CD14-positive monocyte (primary cell): ENCODE data around the gene OIT3. TPM values are rescaled to one million over a fixed set of nuclear protein-coding genes. Genes with fewer than 3 reads are reported as not detected.

Source experiments
- DNase-seq, 3 donors: peaks; one replicate each; pipeline ENCODE4 v3.0.0-alpha.2; 2011 to 2022
- H2AFZ ChIP-seq: 2 replicates; pipeline ENCODE4 v1.6.0; 2012; ENCODE audit warnings: mild to moderate bottlenecking, low read depth, low read length, inconsistent platforms; ENCODE audit not compliant: insufficient read depth, poor library complexity, severe bottlenecking
- H3K27ac ChIP-seq, 2 donors: 1 replicate in 1 of 2; 2 replicates in 1 of 2; pipeline ENCODE4 v1.5.1; 2012 to 2013; ENCODE audit warnings: low read length in 2 of 2, control low read depth in 1 of 2, inconsistent platforms in 1 of 2, low read depth in 1 of 2, mild to moderate bottlenecking in 1 of 2
- H3K27me3 ChIP-seq, 2 donors: one replicate each; pipeline versions ENCODE4 v1.6.0 to v1.6.1; 2011 to 2013; ENCODE audit warnings: low read length in 2 of 2; ENCODE audit not compliant: control insufficient read depth in 2 of 2, insufficient read depth in 2 of 2
- H3K36me3 ChIP-seq, 2 donors: replicated peaks in 1 of 2; 1 replicate in 1 of 2; 2 replicates in 1 of 2; pipeline versions ENCODE4 v1.5.1 to v1.6.1; 2012 to 2013; ENCODE audit warnings: low read length in 2 of 2, control low read depth in 1 of 2, inconsistent platforms in 1 of 2, mild to moderate bottlenecking in 1 of 2; ENCODE audit not compliant: insufficient read depth in 2 of 2, control insufficient read depth in 1 of 2
- H3K4me1 ChIP-seq, 2 donors: 1 replicate in 1 of 2; 2 replicates in 1 of 2; pipeline versions ENCODE4 v1.5.1 to v1.6.1; 2012 to 2013; ENCODE audit warnings: low read length in 2 of 2, control low read depth in 1 of 2, inconsistent platforms in 1 of 2, mild to moderate bottlenecking in 1 of 2, moderate library complexity in 1 of 2; ENCODE audit not compliant: insufficient read depth in 2 of 2, control insufficient read depth in 1 of 2
- H3K4me2 ChIP-seq: replicated peaks from 2 replicates; pipeline ENCODE3; 2012; ENCODE audit warnings: low read length, moderate library complexity, mild to moderate bottlenecking; ENCODE audit not compliant: poor library complexity, severe bottlenecking; ENCODE audit errors: extremely low read depth
- H3K4me3 ChIP-seq, 3 experiments: fragments of 200-600 bp in 1 of 3; sonication (generic) in 1 of 3; replicated peaks in 1 of 3; 1 replicate in 2 of 3; 2 replicates in 1 of 3; pipeline ENCODE4 v1.5.1; 2011 to 2013; ENCODE audit warnings: low read length in 3 of 3, mild to moderate bottlenecking in 3 of 3, control low read depth in 2 of 3, low read depth in 2 of 3, inconsistent platforms in 1 of 3, moderate library complexity in 1 of 3
- H3K79me2 ChIP-seq: 2 replicates; pipeline ENCODE4 v1.6.0; 2012; ENCODE audit warnings: mild to moderate bottlenecking, control low read depth, inconsistent platforms, low read length, moderate library complexity; ENCODE audit not compliant: insufficient read depth
- H3K9ac ChIP-seq: 2 replicates; pipeline ENCODE4 v1.6.0; 2017; ENCODE audit warnings: low read length, mild to moderate bottlenecking; ENCODE audit not compliant: insufficient read depth, poor library complexity, severe bottlenecking
- H3K9me3 ChIP-seq, 2 donors: replicated peaks in 1 of 2; 1 replicate in 1 of 2; 2 replicates in 1 of 2; pipeline versions ENCODE4 v1.5.1 to v1.6.1; 2012 to 2013; ENCODE audit warnings: low read length in 2 of 2, control low read depth in 1 of 2; ENCODE audit not compliant: control insufficient read depth in 1 of 2, insufficient read depth in 1 of 2
- H4K20me1 ChIP-seq: 2 replicates; pipeline ENCODE4 v1.6.0; 2012; ENCODE audit warnings: mild to moderate bottlenecking, low read length, control low read depth, moderate library complexity; ENCODE audit not compliant: insufficient read depth
- H3K27ac Mint-ChIP-seq, 7 donors: one replicate each; pipeline ENCODE4 v1.8.0; 2020; ENCODE audit warnings: mild to moderate bottlenecking in 7 of 7, mixed read lengths in 7 of 7, moderate library complexity in 6 of 7, inconsistent platforms in 2 of 7
- H3K27me3 Mint-ChIP-seq, 3 donors: one replicate each; pipeline ENCODE4 v1.8.0; 2021 to 2022; ENCODE audit warnings: low read depth in 3 of 3, mild to moderate bottlenecking in 3 of 3, mixed read lengths in 3 of 3, moderate library complexity in 3 of 3, inconsistent platforms in 1 of 3
- H3K36me3 Mint-ChIP-seq, 2 donors: one replicate each; pipeline ENCODE4 v1.8.0; 2020; ENCODE audit warnings: mixed read lengths in 2 of 2, inconsistent platforms in 1 of 2, mild to moderate bottlenecking in 1 of 2
- H3K4me1 Mint-ChIP-seq: one replicate; pipeline ENCODE4 v1.8.0; 2020; ENCODE audit warnings: mild to moderate bottlenecking, mixed read lengths
- H3K4me3 Mint-ChIP-seq, 2 donors: one replicate each; pipeline ENCODE4 v1.8.0; 2020; ENCODE audit warnings: mild to moderate bottlenecking in 2 of 2, mixed read lengths in 2 of 2, moderate library complexity in 1 of 2
- H3K9me3 Mint-ChIP-seq, 7 donors: one replicate each; pipeline ENCODE4 v1.8.0; 2020 to 2022; ENCODE audit warnings: mixed read lengths in 7 of 7, mild to moderate bottlenecking in 6 of 7, moderate library complexity in 6 of 7, inconsistent platforms in 2 of 7
- CTCF ChIP-seq: fragments of 200-600 bp; IDR thresholded peaks from one replicate; pipeline ENCODE4 v1.8.0; 2022; ENCODE audit warnings: antibody characterized with exemption, mild to moderate bottlenecking
- WGBS: methylation state at CpG from one replicate; pipeline ENCODE4 v1.1.5; 2013; ENCODE audit warnings: missing lambda C conversion rate; ENCODE audit not compliant: insufficient coverage; 5-methylcytosine and 5-hydroxymethylcytosine counted together
- intact Hi-C, 2 donors: fragments of 100-400 bp; cut with micrococcal nuclease; formaldehyde crosslinking; loops; one replicate each; pipeline versions ENCODE4 v1.15.0 to v1.15.1; 2023
- polyA plus RNA-seq, 3 donors: library from polyadenylated mRNA; depleted of rRNA in 1 of 3; unstranded in 2 of 3; stranded (reverse) in 1 of 3; fragments of 300-500 nt in 2 of 3; fragments of >200 nt in 1 of 3; fragmentation: Illumina TruSeq in 2 of 3; gene quantifications; 1 replicate in 2 of 3; 2 replicates in 1 of 3; pipeline ENCODE4 v1.2.3, GENCODE V29; 2012 to 2021

The OIT3 gene
- polyA plus RNA-seq, 3 donors: 0.08 TPM; not detected in 2

GRCh38 chr10:72895236-72895850 lies 1.8 kb downstream of the OIT3 start:
- no peaks in the 10 kb centered on the region for H3K4me1 ChIP-seq
- H3K27ac ChIP-seq: no peak overlapping the region
- no peak overlapping the region for H2AFZ ChIP-seq
- no peak overlapping the region for H3K4me3 ChIP-seq
- no peak for TF ChIP-seq CTCF
- H3K27me3 Mint-ChIP-seq: peaks cover 0 to 4% (median 3%) of the 10 kb centered on the region in 3 donors
- DNase-seq: no peak
- no peaks in the 10 kb centered on the region for H3K27me3 ChIP-seq
- H3K4me3 Mint-ChIP-seq: no peak overlapping the region
- H3K79me2 ChIP-seq: no peaks in the 10 kb centered on the region
- H3K27ac Mint-ChIP-seq: no peak overlapping the region
- intact Hi-C loops: no loop called here
- peaks cover 0 to 4% (median 0%) of the 10 kb centered on the region in 7 donors for H3K9me3 Mint-ChIP-seq
- no peak overlapping the region for H3K9ac ChIP-seq
- H3K4me2 ChIP-seq: no peak overlapping the region
- no peaks in the 10 kb centered on the region for H3K36me3 ChIP-seq
- H3K36me3 Mint-ChIP-seq: no peaks in the 10 kb centered on the region
- H4K20me1 ChIP-seq: no peaks in the 10 kb centered on the region
- WGBS: 86% methylated on average over 9 of the region's 11 CpGs
- no peaks in the 10 kb centered on the region for H3K9me3 ChIP-seq
- H3K4me1 Mint-ChIP-seq: no peaks in the 10 kb centered on the region

- no peak for DNase-seq
- peaks cover 0 to 2% (median 0%) of the 10 kb centered on the region in 3 donors for H3K27me3 Mint-ChIP-seq
- WGBS: 90% methylated on average over 6 of the region's 10 CpGs
- no peak for TF ChIP-seq CTCF
- H3K27ac ChIP-seq: no peak overlapping the region
- H3K36me3 ChIP-seq: no peaks in the 10 kb centered on the region
- H3K9me3 Mint-ChIP-seq: peaks cover 0 to 4% (median 0%) of the 10 kb centered on the region in 7 donors
- no peak overlapping the region for H2AFZ ChIP-seq
- H4K20me1 ChIP-seq: no peaks in the 10 kb centered on the region
- intact Hi-C loops: no loop called here
- H3K9me3 ChIP-seq: no peaks in the 10 kb centered on the region
- H3K4me2 ChIP-seq: no peak overlapping the region
- no peak overlapping the region for H3K27ac Mint-ChIP-seq
- H3K36me3 Mint-ChIP-seq: no peaks in the 10 kb centered on the region
- no peak overlapping the region for H3K4me3 Mint-ChIP-seq
- no peaks in the 10 kb centered on the region for H3K27me3 ChIP-seq
- H3K4me1 Mint-ChIP-seq: no peaks in the 10 kb centered on the region
- H3K9ac ChIP-seq: no peak overlapping the region
- H3K4me3 ChIP-seq: no peak overlapping the region
- no peaks in the 10 kb centered on the region for H3K4me1 ChIP-seq
- H3K79me2 ChIP-seq: no peaks in the 10 kb centered on the region
These were observed 5.1 kb downstream of the OIT3 start for GRCh38 chr10:72898616-72899015.
